OCI-LY1 (cell line): ENCODE measurements around the gene KRTAP3-3.
"Not testable (repeated sequence)": the region's sequence is repeated elsewhere in the genome, so short reads cannot be mapped to it uniquely, and the experiment has no call there.

Source experiments
- H2AFZ ChIP-seq: fragments of 200-600 bp; sonication (generic), shearing (Covaris generic); 2 replicates; pipeline ENCODE4 v1.6.0; 2014; ENCODE audit warnings: antibody characterized with exemption, mild to moderate bottlenecking, low read length
- H3F3A ChIP-seq: fragments of 200-600 bp; sonication (generic), shearing (Covaris generic); 2 replicates; pipeline ENCODE4 v1.6.0; 2014; ENCODE audit warnings: mild to moderate bottlenecking, antibody characterized with exemption, low read length, moderate library complexity; ENCODE audit not compliant: insufficient read depth
- H3K27ac ChIP-seq: fragments of 200-600 bp; sonication (generic); 2 replicates; pipeline ENCODE4 v1.5.1; 2014; ENCODE audit warnings: low read length, mixed run types, mild to moderate bottlenecking, low read depth; ENCODE audit not compliant: poor library complexity, severe bottlenecking
- H3K27me3 ChIP-seq: fragments of 200-600 bp; sonication (generic); 2 replicates; pipeline ENCODE4 v1.6.0; 2014; ENCODE audit warnings: antibody characterized with exemption, mild to moderate bottlenecking, low read length, moderate library complexity; ENCODE audit not compliant: insufficient read depth
- H3K36me3 ChIP-seq: fragments of 200-600 bp; sonication (generic); 2 replicates; pipeline ENCODE4 v1.6.1; 2014; ENCODE audit warnings: mild to moderate bottlenecking, antibody characterized with exemption, low read length, moderate library complexity, mixed read lengths; ENCODE audit not compliant: insufficient read depth
- H3K4me1 ChIP-seq: fragments of 200-600 bp; sonication (generic); 2 replicates; pipeline ENCODE4 v1.5.1; 2014; ENCODE audit warnings: mild to moderate bottlenecking, low read length, moderate library complexity; ENCODE audit not compliant: insufficient read depth, severe bottlenecking
- H3K4me2 ChIP-seq: fragments of 200-600 bp; sonication (generic), shearing (Covaris generic); 2 replicates; pipeline ENCODE4 v1.6.1; 2014; ENCODE audit warnings: low read length
- H3K4me3 ChIP-seq: fragments of 200-600 bp; sonication (generic); 2 replicates; pipeline ENCODE4 v1.5.1; 2014; ENCODE audit warnings: low read length, low read depth, mild to moderate bottlenecking, mixed read lengths; ENCODE audit not compliant: poor library complexity, severe bottlenecking
- H3K79me2 ChIP-seq: fragments of 200-600 bp; shearing (Covaris generic); 2 replicates; pipeline ENCODE4 v1.6.1; 2016; ENCODE audit warnings: mixed run types, low read length, mixed read lengths; ENCODE audit not compliant: insufficient read depth
- H3K9ac ChIP-seq: fragments of 200-600 bp; sonication (generic), shearing (Covaris generic); 2 replicates; pipeline ENCODE4 v1.6.1; 2014; ENCODE audit warnings: mild to moderate bottlenecking, low read length, mixed read lengths
- H3K9me2 ChIP-seq: fragments of 200-600 bp; sonication (generic), shearing (Covaris generic); 2 replicates; pipeline ENCODE4 v1.6.1; 2014; ENCODE audit warnings: low read depth, mild to moderate bottlenecking, low read length, mixed read lengths
- H3K9me3 ChIP-seq: fragments of 200-600 bp; shearing (Covaris generic); 2 replicates; pipeline ENCODE4 v1.6.1; 2014; ENCODE audit warnings: low read length, mixed read lengths
- H4K20me1 ChIP-seq: fragments of 200-600 bp; sonication (generic), shearing (Covaris generic); 2 replicates; pipeline ENCODE4 v1.6.0; 2016; ENCODE audit warnings: mild to moderate bottlenecking, low read length; ENCODE audit not compliant: insufficient read depth
- CTCF ChIP-seq: fragments of 200-600 bp; sonication (generic), shearing (Covaris generic); IDR thresholded peaks from 2 replicates; pipeline ENCODE4 v1.5.1; 2017; ENCODE audit warnings: mild to moderate bottlenecking, antibody characterized with exemption, low read length, moderate library complexity, mixed read lengths
- EZH2 ChIP-seq: fragments of 200-600 bp; sonication (generic), shearing (Covaris generic); IDR thresholded peaks from 2 replicates; pipeline ENCODE4 v1.8.0; 2017; ENCODE audit warnings: borderline replicate concordance, mixed run types, mild to moderate bottlenecking, antibody characterized with exemption, low read length, moderate library complexity, mixed read lengths

Gene KRTAP3-3

GRCh38 chr17:40993839-40994238, at the start of gene KRTAP3-3:
Gene KRTAP3-3, minus strand, starts transcription at chr17:40994164. Its CDS starts 67 bp downstream, at chr17:40994097.
- H3K4me1 ChIP-seq: no peaks in the 10 kb centered on the region
- H3F3A ChIP-seq: no peaks in the 10 kb centered on the region
- no peak within 1 kb of the TSS for H3K4me3 ChIP-seq
- H3K36me3 ChIP-seq: no peaks in the 10 kb centered on the region
- H3K9me2 ChIP-seq: no peaks in the 10 kb centered on the region
- no peaks in the 10 kb centered on the region for H3K79me2 ChIP-seq
- H3K27me3 ChIP-seq: no peaks in the 10 kb centered on the region
- H3K27ac ChIP-seq: no peak within 1 kb of the TSS
- no peak within 1 kb of the TSS for H2AFZ ChIP-seq
- TF ChIP-seq CTCF (no peak), EZH2 (no peak)
- H4K20me1 ChIP-seq: no peaks in the 10 kb centered on the region
- no peak within 1 kb of the TSS for H3K9ac ChIP-seq
- H3K9me3 ChIP-seq: no peaks in the 10 kb centered on the region
- H3K4me2 ChIP-seq: no peak within 1 kb of the TSS

- Histone ChIP-seq H3K4me1 (no peaks in the 10 kb centered on the region), H3K9ac (no peak overlapping the region), H3K79me2 (no peaks in the 10 kb centered on the region), H2AFZ (no peak overlapping the region), H3K27me3 (no peaks in the 10 kb centered on the region), H4K20me1 (no peaks in the 10 kb centered on the region), H3K36me3 (no peaks in the 10 kb centered on the region), H3K9me3 (no peaks in the 10 kb centered on the region), H3K27ac (no peak overlapping the region), H3F3A (no peaks in the 10 kb centered on the region), H3K4me3 (no peak overlapping the region), H3K9me2 (no peaks in the 10 kb centered on the region), H3K4me2 (no peak overlapping the region)
- no peak for TF ChIP-seq EZH2
- TF ChIP-seq CTCF: no peak
Observed at GRCh38 chr17:41042953-41043352, 49.0 kb upstream of the KRTAP3-3 start.

- H3K27ac ChIP-seq, H3F3A ChIP-seq, H3K9ac ChIP-seq, H3K4me3 ChIP-seq, H3K36me3 ChIP-seq, H3K4me1 ChIP-seq, H4K20me1 ChIP-seq, H2AFZ ChIP-seq, H3K4me2 ChIP-seq, H3K9me2 ChIP-seq, H3K9me3 ChIP-seq, H3K79me2 ChIP-seq, H3K27me3 ChIP-seq: not testable (repeated sequence)
Observed at GRCh38 chr17:41040783-41041571, 47.0 kb upstream of the KRTAP3-3 start, which contains the start of gene KRTAP1-1. Gene KRTAP1-1, minus strand, starts transcription at chr17:41041450. Its CDS starts 53 bp downstream, at chr17:41041397.
